HepG2 (cell line): ENCODE data around the gene PANK2. TPM values are rescaled to one million over a fixed set of nuclear protein-coding genes. Genes with fewer than 3 reads are reported as not detected.

Experiments
- ATF1 ChIP-seq: IDR thresholded peaks from 2 replicates; pipeline ENCODE4 v1.6.1; 2016; ENCODE audit warnings: mild to moderate bottlenecking, control low read depth
- CREB1 ChIP-seq, 2 experiments: fragments of 450-650 bp in 1 of 2; IDR thresholded peaks; 2 replicates each; pipeline ENCODE4 v1.6.1; 2016 to 2017; ENCODE audit warnings: control low read depth in 1 of 2, mild to moderate bottlenecking in 1 of 2, missing compliant biosample characterization in 1 of 2, missing genetic modification characterization in 1 of 2
- FOXA1 ChIP-seq, 2 experiments: fragments of 450-650 bp in 1 of 2; sonication (generic) in 1 of 2; formaldehyde crosslinking in 1 of 2; IDR thresholded peaks; 2 replicates each; pipeline versions ENCODE4 v1.4.0 to v1.6.1; 2016 to 2020; ENCODE audit warnings: missing genetic modification reagents in 1 of 2
- FOXA3 ChIP-seq: IDR thresholded peaks from 2 replicates; pipeline ENCODE4 v1.6.1; 2016; ENCODE audit warnings: missing genetic modification reagents, missing compliant biosample characterization
- HMG20B ChIP-seq: conservative IDR thresholded peaks from 2 replicates; pipeline ENCODE4 v1.6.1; 2016; ENCODE audit warnings: missing genetic modification reagents, missing compliant biosample characterization
- MBD4 ChIP-seq: IDR thresholded peaks from 2 replicates; pipeline ENCODE4 v1.6.1; 2012; ENCODE audit warnings: low read length, inconsistent platforms, borderline replicate concordance
- MZF1 ChIP-seq: sonication (generic); formaldehyde crosslinking; IDR thresholded peaks from 2 replicates; pipeline ENCODE4 v1.8.1; 2023; ENCODE audit warnings: mild to moderate bottlenecking, missing genetic modification reagents, borderline replicate concordance
- NKX3-1 ChIP-seq: sonication (generic); formaldehyde crosslinking; IDR thresholded peaks from 2 replicates; pipeline ENCODE4 v1.5.0; 2020; ENCODE audit warnings: missing genetic modification reagents
- PAX8 ChIP-seq: sonication (generic); formaldehyde crosslinking; IDR thresholded peaks from 2 replicates; pipeline ENCODE4 v1.8.0; 2022; ENCODE audit warnings: mild to moderate bottlenecking, missing genetic modification reagents, borderline replicate concordance
- REXO4 ChIP-seq: sonication (generic); formaldehyde crosslinking; IDR thresholded peaks from 2 replicates; pipeline ENCODE4 v1.8.0; 2022; ENCODE audit warnings: missing genetic modification reagents, mild to moderate bottlenecking, borderline replicate concordance
- SOX13 ChIP-seq, 3 experiments: fragments of 450-650 bp in 1 of 3; sonication (generic) in 1 of 3; formaldehyde crosslinking in 1 of 3; IDR thresholded peaks in 2 of 3; conservative IDR thresholded peaks in 1 of 3; 2 replicates each; pipeline versions ENCODE4 v1.5.0 to v1.6.1; 2016 to 2020; ENCODE audit warnings: antibody characterized with exemption in 1 of 3, mild to moderate bottlenecking in 1 of 3, missing compliant biosample characterization in 1 of 3, missing genetic modification reagents in 1 of 3, moderate library complexity in 1 of 3
- ZC3H13 ChIP-seq: sonication (generic); formaldehyde crosslinking; IDR thresholded peaks from 2 replicates; pipeline ENCODE4 v1.8.1; 2023; ENCODE audit warnings: mild to moderate bottlenecking, missing genetic modification reagents, moderate library complexity
- ZNF788 ChIP-seq: sonication (generic); formaldehyde crosslinking; IDR thresholded peaks from 2 replicates; pipeline ENCODE4 v1.5.0; 2020; ENCODE audit warnings: mild to moderate bottlenecking, missing genetic modification reagents, borderline replicate concordance
- polyA plus RNA-seq, 8 experiments: library from polyadenylated mRNA; depleted of rRNA in 3 of 8; stranded (reverse) in 7 of 8; unstranded in 1 of 8; fragments of >200 nt; fragmentation: Illumina TruSeq in 4 of 8; extraction: Trizol in 4 of 8; gene quantifications; 2 replicates each; pipeline versions ENCODE4 v1.2.1 to v1.2.3, GENCODE V29; 2011 to 2016; ENCODE audit warnings: low read depth in 4 of 8, missing spikeins in 1 of 8, mixed read lengths in 1 of 8; ENCODE audit not compliant: insufficient read depth in 1 of 8
- total RNA-seq, 5 experiments: library from RNA; depleted of rRNA; stranded (reverse); fragments of >200 nt; fragmentation: Illumina TruSeq; extraction: Trizol; gene quantifications; 2 replicates each; pipeline ENCODE4 v1.2.3, GENCODE V29; 2016; ENCODE audit warnings: low read depth in 1 of 5
- TF ChIP-seq, protein P1 (sequence below): sonication (generic); formaldehyde crosslinking; IDR thresholded peaks from 2 replicates; pipeline ENCODE4 v1.4.0; 2020; ENCODE audit warnings: missing genetic modification reagents
- TF ChIP-seq, protein P2 (sequence below): sonication (generic); formaldehyde crosslinking; IDR thresholded peaks from 2 replicates; pipeline ENCODE4 v1.8.0; 2022; ENCODE audit warnings: mild to moderate bottlenecking, missing genetic modification reagents, moderate library complexity
- TF ChIP-seq, protein P3 (sequence below): sonication (generic); formaldehyde crosslinking; IDR thresholded peaks from 2 replicates; pipeline ENCODE4 v1.5.1; 2020; ENCODE audit warnings: mild to moderate bottlenecking, missing genetic modification reagents, moderate library complexity
- TF ChIP-seq, protein P4 (sequence below): IDR thresholded peaks from 2 replicates; pipeline ENCODE4 v1.6.1; 2016
- TF ChIP-seq, protein P5 (sequence below): IDR thresholded peaks from 2 replicates; pipeline ENCODE4 v1.6.1; 2016

PANK2 gene
- total and polyA plus RNA-seq, 2 of the 13 experiments (the other 11 are each of a cell fraction or from before 2014, with no cell fraction given) = 39.2 to 123 TPM

DNA sequence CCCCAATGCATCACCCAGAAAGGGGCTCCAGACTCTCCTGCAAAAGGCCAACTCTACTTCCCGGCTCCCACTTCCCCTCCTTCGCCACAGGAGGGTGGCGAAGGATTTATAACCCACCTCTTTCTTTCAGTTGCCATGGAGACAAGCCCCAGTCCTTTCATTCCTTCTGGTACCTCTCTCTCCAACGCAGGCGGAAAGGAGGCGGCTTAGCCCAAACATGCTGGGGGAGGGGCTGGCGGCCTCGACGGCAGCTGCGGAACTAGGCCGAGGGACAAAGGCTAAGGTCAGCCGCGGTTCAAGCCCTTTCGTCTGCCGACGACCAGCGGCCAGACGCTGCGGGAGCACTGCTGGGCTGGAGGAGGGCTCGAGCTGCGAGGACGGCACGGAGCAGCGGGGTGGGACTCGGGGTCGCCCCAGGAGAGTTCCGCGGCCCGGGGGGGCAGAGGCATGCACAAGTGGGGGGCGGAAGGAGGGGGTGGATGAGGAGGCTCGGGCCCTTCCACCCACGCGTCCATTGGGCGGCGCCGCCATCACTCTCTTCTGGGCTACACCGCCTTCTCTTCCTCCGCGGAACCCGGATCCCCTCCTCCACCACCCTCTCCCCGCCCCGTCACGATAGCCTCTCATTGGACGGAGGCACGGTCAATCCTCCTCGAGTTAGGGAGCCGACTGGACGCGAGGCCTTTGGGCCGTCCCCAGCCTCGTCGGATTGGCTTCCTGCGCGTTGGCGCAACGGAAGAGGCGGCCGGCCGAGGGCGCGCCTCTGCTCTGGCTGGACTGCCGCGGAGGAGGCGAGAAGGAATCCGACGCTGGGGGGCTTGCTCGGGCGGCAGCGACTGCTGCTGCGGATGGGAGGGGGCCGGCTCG is at the start of gene PANK2 (continued):
- TF ChIP-seq, protein P1, sequence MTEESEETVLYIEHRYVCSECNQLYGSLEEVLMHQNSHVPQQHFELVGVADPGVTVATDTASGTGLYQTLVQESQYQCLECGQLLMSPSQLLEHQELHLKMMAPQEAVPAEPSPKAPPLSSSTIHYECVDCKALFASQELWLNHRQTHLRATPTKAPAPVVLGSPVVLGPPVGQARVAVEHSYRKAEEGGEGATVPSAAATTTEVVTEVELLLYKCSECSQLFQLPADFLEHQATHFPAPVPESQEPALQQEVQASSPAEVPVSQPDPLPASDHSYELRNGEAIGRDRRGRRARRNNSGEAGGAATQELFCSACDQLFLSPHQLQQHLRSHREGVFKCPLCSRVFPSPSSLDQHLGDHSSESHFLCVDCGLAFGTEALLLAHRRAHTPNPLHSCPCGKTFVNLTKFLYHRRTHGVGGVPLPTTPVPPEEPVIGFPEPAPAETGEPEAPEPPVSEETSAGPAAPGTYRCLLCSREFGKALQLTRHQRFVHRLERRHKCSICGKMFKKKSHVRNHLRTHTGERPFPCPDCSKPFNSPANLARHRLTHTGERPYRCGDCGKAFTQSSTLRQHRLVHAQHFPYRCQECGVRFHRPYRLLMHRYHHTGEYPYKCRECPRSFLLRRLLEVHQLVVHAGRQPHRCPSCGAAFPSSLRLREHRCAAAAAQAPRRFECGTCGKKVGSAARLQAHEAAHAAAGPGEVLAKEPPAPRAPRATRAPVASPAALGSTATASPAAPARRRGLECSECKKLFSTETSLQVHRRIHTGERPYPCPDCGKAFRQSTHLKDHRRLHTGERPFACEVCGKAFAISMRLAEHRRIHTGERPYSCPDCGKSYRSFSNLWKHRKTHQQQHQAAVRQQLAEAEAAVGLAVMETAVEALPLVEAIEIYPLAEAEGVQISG (CRISPR knock-in tag) = peak; percentile 91
- peak; percentile 88 for TF ChIP-seq ZNF788
- TF ChIP-seq, protein P2, sequence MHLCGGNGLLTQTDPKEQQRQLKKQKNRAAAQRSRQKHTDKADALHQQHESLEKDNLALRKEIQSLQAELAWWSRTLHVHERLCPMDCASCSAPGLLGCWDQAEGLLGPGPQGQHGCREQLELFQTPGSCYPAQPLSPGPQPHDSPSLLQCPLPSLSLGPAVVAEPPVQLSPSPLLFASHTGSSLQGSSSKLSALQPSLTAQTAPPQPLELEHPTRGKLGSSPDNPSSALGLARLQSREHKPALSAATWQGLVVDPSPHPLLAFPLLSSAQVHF (CRISPR knock-in tag) = peak; percentile 82; the same call in 1 of the 2 replicates
- no peak for TF ChIP-seq SOX13 (IDR thresholded peaks at IDR 0.05)
- peak; percentile 38 to 54; a peak in 1 of 4 replicates for TF ChIP-seq SOX13 (CRISPR knock-in tag; conservative IDR thresholded peaks at IDR 0.05 in 1 of 2, IDR thresholded peaks at IDR 0.05 in 1 of 2)
- no peak for TF ChIP-seq MBD4
- TF ChIP-seq NKX3-1 (CRISPR knock-in tag) = 0 out of 2 replicates have a peak, but pooled peaks have one; percentile 66
- TF ChIP-seq ZC3H13 = peak; percentile 85
- no peak for TF ChIP-seq FOXA1 (IDR thresholded peaks at IDR 0.05)
- TF ChIP-seq FOXA1 (CRISPR knock-in tag; IDR thresholded peaks at IDR 0.05) = peak; percentile 31
- no peak for TF ChIP-seq REXO4 (CRISPR knock-in tag)
- TF ChIP-seq, protein P3, sequence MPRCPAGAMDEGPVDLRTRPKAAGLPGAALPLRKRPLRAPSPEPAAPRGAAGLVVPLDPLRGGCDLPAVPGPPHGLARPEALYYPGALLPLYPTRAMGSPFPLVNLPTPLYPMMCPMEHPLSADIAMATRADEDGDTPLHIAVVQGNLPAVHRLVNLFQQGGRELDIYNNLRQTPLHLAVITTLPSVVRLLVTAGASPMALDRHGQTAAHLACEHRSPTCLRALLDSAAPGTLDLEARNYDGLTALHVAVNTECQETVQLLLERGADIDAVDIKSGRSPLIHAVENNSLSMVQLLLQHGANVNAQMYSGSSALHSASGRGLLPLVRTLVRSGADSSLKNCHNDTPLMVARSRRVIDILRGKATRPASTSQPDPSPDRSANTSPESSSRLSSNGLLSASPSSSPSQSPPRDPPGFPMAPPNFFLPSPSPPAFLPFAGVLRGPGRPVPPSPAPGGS (CRISPR knock-in tag) = peak; percentile 7; the same call in 1 of the 2 replicates
- TF ChIP-seq, protein P4, sequence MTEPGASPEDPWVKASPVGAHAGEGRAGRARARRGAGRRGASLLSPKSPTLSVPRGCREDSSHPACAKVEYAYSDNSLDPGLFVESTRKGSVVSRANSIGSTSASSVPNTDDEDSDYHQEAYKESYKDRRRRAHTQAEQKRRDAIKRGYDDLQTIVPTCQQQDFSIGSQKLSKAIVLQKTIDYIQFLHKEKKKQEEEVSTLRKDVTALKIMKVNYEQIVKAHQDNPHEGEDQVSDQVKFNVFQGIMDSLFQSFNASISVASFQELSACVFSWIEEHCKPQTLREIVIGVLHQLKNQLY = peak; percentile 32
- peak; percentile 93 for TF ChIP-seq CREB1 (IDR thresholded peaks at IDR 0.05)
- TF ChIP-seq CREB1 (CRISPR knock-in tag; IDR thresholded peaks at IDR 0.05) = no peak; the same call in 1 of the 2 replicates
- no peak; the same call in 1 of the 2 replicates for TF ChIP-seq PAX8 (CRISPR knock-in tag)
- no peak; the same call in 1 of the 2 replicates for TF ChIP-seq HMG20B (CRISPR knock-in tag)
- TF ChIP-seq FOXA3 (CRISPR knock-in tag) = peak; percentile 61
- TF ChIP-seq, protein P5, sequence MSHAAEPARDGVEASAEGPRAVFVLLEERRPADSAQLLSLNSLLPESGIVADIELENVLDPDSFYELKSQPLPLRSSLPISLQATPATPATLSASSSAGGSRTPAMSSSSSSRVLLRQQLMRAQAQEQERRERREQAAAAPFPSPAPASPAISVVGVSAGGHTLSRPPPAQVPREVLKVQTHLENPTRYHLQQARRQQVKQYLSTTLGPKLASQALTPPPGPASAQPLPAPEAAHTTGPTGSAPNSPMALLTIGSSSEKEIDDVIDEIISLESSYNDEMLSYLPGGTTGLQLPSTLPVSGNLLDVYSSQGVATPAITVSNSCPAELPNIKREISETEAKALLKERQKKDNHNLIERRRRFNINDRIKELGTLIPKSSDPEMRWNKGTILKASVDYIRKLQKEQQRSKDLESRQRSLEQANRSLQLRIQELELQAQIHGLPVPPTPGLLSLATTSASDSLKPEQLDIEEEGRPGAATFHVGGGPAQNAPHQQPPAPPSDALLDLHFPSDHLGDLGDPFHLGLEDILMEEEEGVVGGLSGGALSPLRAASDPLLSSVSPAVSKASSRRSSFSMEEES (CRISPR knock-in tag) = peak; percentile 66
- TF ChIP-seq ATF1 = no peak
- TF ChIP-seq MZF1 (CRISPR knock-in tag) = peak; percentile 92; the same call in 1 of the 2 replicates
